SK-N-SH treated with all-trans-retinoic acid at 6 μM for 48 hours (cell line): ENCODE data around the gene RASSF5.

Experiments used
- GLIS3 ChIP-seq: fragments of 250-450 bp; sonication (Bioruptor Pico); IDR thresholded peaks from 2 replicates; pipeline ENCODE4 v1.5.0; 2020; ENCODE audit warnings: mild to moderate bottlenecking, moderate library complexity
- OSR1 ChIP-seq: fragments of 250-450 bp; sonication (Bioruptor Pico); IDR thresholded peaks from 2 replicates; pipeline ENCODE4 v1.8.0; 2022; ENCODE audit warnings: moderate library complexity, mild to moderate bottlenecking, inconsistent platforms
- PPARA ChIP-seq: fragments of 250-450 bp; sonication (Bioruptor Pico); IDR thresholded peaks from 2 replicates; pipeline ENCODE4 v1.5.0; 2020; ENCODE audit warnings: mild to moderate bottlenecking, borderline replicate concordance
- RARB ChIP-seq: fragments of 250-450 bp; sonication (Bioruptor Pico); IDR thresholded peaks from 2 replicates; pipeline ENCODE4 v1.8.0; 2021; ENCODE audit warnings: mild to moderate bottlenecking, moderate library complexity
- ZFP30 ChIP-seq: fragments of 450-650 bp; formaldehyde crosslinking; IDR thresholded peaks from 2 replicates; pipeline ENCODE4 v1.5.0; 2022; ENCODE audit warnings: mild to moderate bottlenecking, moderate library complexity
- ZNF565 ChIP-seq: fragments of 450-650 bp; formaldehyde crosslinking; conservative IDR thresholded peaks from 2 replicates; pipeline ENCODE4 v1.5.0; 2020; ENCODE audit warnings: low read depth, mild to moderate bottlenecking, moderate library complexity

- TF ChIP-seq PPARA (CRISPR knock-in tag) (no peak), RARB (CRISPR knock-in tag) (no peak), GLIS3 (CRISPR knock-in tag) (no peak), ZNF565 (CRISPR knock-in tag) (no peak), ZFP30 (CRISPR knock-in tag) (no peak), OSR1 (CRISPR knock-in tag) (no peak)
These were observed 41.4 kb upstream of the RASSF5 start for GRCh38 chr1:206465951-206466350.
